CD4-positive, CD25-positive, alpha-beta regulatory T cell (primary cell): ENCODE data around the gene ZNF324. TPM values are rescaled to one million over a fixed set of nuclear protein-coding genes. Genes with fewer than 3 reads are reported as not detected.

Experiments used
- ATAC-seq, 2 donors: fragments of 150-1000 bp; cut with Tn5 transposase; one replicate each; pipeline ENCODE4 v1.10.0; 2021; ENCODE audit warnings: low read depth in 2 of 2, moderate number of reproducible peaks in 2 of 2, moderate library complexity in 1 of 2
- DNase-seq, 3 donors: peaks; one replicate each; pipeline versions ENCODE4 v3.0.0 to v3.0.0-alpha.2; 2012 to 2022; ENCODE audit warnings: mixed read lengths in 1 of 3
- H3K27ac ChIP-seq: one replicate; pipeline ENCODE4 v1.7.0; 2013; ENCODE audit warnings: mild to moderate bottlenecking, low read length; ENCODE audit not compliant: insufficient read depth, poor library complexity, severe bottlenecking
- H3K27me3 ChIP-seq: one replicate; pipeline ENCODE4 v1.7.0; 2013; ENCODE audit warnings: low read length; ENCODE audit not compliant: control insufficient read depth, insufficient read depth
- H3K36me3 ChIP-seq: one replicate; pipeline ENCODE4 v1.7.0; 2013; ENCODE audit warnings: mild to moderate bottlenecking, low read length, moderate library complexity; ENCODE audit not compliant: control insufficient read depth, insufficient read depth
- H3K4me1 ChIP-seq: 2 replicates; pipeline ENCODE4 v1.7.0; 2013; ENCODE audit warnings: mild to moderate bottlenecking, low read length; ENCODE audit not compliant: insufficient read depth, control insufficient read depth, poor library complexity, severe bottlenecking
- H3K4me3 ChIP-seq: one replicate; pipeline ENCODE4 v1.7.0; 2013; ENCODE audit warnings: low read depth, mild to moderate bottlenecking, low read length, moderate library complexity
- H3K9me3 ChIP-seq, 2 experiments: 1 replicate in 1 of 2; 2 replicates in 1 of 2; pipeline ENCODE4 v1.7.0; 2013; ENCODE audit warnings: low read length in 2 of 2, mild to moderate bottlenecking in 1 of 2, moderate library complexity in 1 of 2; ENCODE audit not compliant: control insufficient read depth in 2 of 2
- H3K27ac Mint-ChIP-seq, 3 donors: one replicate each; pipeline ENCODE4 v1.8.0; 2020 to 2022; ENCODE audit warnings: mild to moderate bottlenecking in 3 of 3, mixed read lengths in 3 of 3, moderate library complexity in 2 of 3
- H3K27me3 Mint-ChIP-seq: one replicate; pipeline ENCODE4 v1.8.0; 2022; ENCODE audit warnings: mild to moderate bottlenecking, mixed read lengths
- H3K36me3 Mint-ChIP-seq: one replicate; pipeline ENCODE4 v1.8.0; 2020; ENCODE audit warnings: mixed read lengths
- H3K4me1 Mint-ChIP-seq, 4 donors: one replicate each; pipeline ENCODE4 v1.8.0; 2020 to 2022; ENCODE audit warnings: mixed read lengths in 4 of 4, mild to moderate bottlenecking in 1 of 4
- H3K4me3 Mint-ChIP-seq, 4 donors: one replicate each; pipeline ENCODE4 v1.8.0; 2020 to 2022; ENCODE audit warnings: mild to moderate bottlenecking in 4 of 4, mixed read lengths in 4 of 4, moderate library complexity in 3 of 4
- H3K9me3 Mint-ChIP-seq, 7 donors: one replicate each; pipeline ENCODE4 v1.8.0; 2020 to 2022; ENCODE audit warnings: mixed read lengths in 7 of 7, mild to moderate bottlenecking in 3 of 7, moderate library complexity in 2 of 7
- polyA plus RNA-seq, 4 donors: library from polyadenylated mRNA; unstranded; fragments of 300-500 nt; fragmentation: Illumina TruSeq; gene quantifications; one replicate each; pipeline ENCODE4 v1.2.3, GENCODE V29; 2021
- total RNA-seq: library from RNA; stranded (reverse); gene quantifications from one replicate; pipeline ENCODE4 v1.2.3, GENCODE V29; 2022

ZNF324 gene
- total and polyA plus RNA-seq, 5 donors from 2014 or later, result 5.3 to 15.1 (median 10.6) TPM

DNA sequence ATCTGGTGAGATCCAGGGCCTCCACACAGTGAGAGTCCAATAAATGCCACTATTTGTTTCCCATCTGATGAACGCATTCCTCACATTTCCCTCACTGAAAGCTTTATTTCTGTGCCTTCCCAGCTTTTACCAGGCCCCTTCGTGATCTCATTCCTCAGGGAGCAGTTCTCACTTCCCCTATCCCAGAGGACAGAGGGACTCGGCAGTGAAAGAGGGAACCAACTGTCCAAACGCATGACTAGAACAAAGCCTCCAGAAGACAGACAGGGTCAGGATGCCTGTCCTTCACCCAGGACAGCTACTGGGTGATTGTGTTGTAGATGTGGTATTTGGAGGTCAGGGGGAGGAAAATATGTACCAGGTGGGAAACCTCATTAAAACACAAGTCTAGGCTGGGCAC lies 54.8 kb downstream of the ZNF324 start:
- DNase-seq (no peak), ATAC-seq (no peak)
- Histone ChIP-seq H3K4me3 (no peak overlapping the region), H3K27me3 (no peaks in the 10 kb centered on the region), H3K36me3 (peaks cover 4% of the 10 kb centered on the region), H3K4me1 (peaks cover 19% of the 10 kb centered on the region), H3K27ac (no peak overlapping the region), H3K9me3 (no peaks in the 10 kb centered on the region)
- Mint-ChIP-seq H3K9me3 (peaks cover 0 to 2% (median 0%) of the 10 kb centered on the region in 7 donors), H3K36me3 (no peaks in the 10 kb centered on the region), H3K4me1 (peaks cover 7 to 34% (median 20%) of the 10 kb centered on the region in 4 donors), H3K27ac (peak overlapping the region in 1 of 3 donors; percentile 67), H3K4me3 (peak overlapping the region in 2 of 4 donors; percentile 41), H3K27me3 (no peaks in the 10 kb centered on the region)

DNA sequence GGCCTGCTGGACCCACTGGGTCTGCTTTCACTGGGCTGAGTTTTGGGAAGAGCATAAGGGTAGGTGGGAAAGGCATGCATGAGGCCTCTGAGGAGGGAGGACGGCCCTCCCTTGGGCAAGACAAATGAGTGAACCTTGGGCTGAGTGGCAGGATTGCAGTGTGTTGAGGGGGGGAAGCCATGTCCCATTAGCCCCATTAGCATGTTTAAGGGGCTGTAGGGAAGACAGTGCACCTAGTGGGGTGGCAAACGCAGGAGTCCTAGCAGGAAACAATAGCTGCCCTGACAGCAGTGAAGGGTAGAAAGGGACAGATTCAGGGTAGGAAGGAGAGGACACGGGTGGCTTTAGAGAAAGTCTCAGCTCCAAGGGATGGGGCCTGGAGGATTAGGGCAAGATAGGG lies 55.8 kb downstream of the ZNF324 start:
- H3K27me3 Mint-ChIP-seq, result no peaks in the 10 kb centered on the region
- peak overlapping the region in 1 of 3 donors; percentile 13 for H3K27ac Mint-ChIP-seq
- Histone ChIP-seq H3K4me3 (no peak overlapping the region), H3K9me3 (no peaks in the 10 kb centered on the region), H3K27ac (no peak overlapping the region), H3K36me3 (no peaks in the 10 kb centered on the region), H3K4me1 (peaks cover 16% of the 10 kb centered on the region), H3K27me3 (no peaks in the 10 kb centered on the region)
- no peak for ATAC-seq
- peaks cover 7 to 31% (median 20%) of the 10 kb centered on the region in 4 donors for H3K4me1 Mint-ChIP-seq
- peak overlapping the region in 2 of 4 donors; percentile 19 to 64 for H3K4me3 Mint-ChIP-seq
- peaks cover 0 to 2% (median 0%) of the 10 kb centered on the region in 7 donors for H3K9me3 Mint-ChIP-seq
- no peaks in the 10 kb centered on the region for H3K36me3 Mint-ChIP-seq
- no peak for DNase-seq

Other genes starting within 250 kb of the ZNF324 start
- gene ZNF544, start 238.2 kb upstream of the ZNF324 start, total RNA-seq, result 11.6 TPM
- gene ZNF544, start 238.2 kb upstream of the ZNF324 start, polyA plus RNA-seq, result 10 to 100 TPM; 16.2 to 20.8 (median 19.2) TPM
- 6.7 TPM for gene ZNF8, start 188.1 kb upstream of the ZNF324 start, total RNA-seq
- gene ZNF8, start 188.1 kb upstream of the ZNF324 start, polyA plus RNA-seq, result under 1 TPM; 0.33 to 0.87 (median 0.61) TPM
- gene ERVK3-1, start 161.7 kb upstream of the ZNF324 start, total RNA-seq, result 117 TPM
- gene ERVK3-1, start 161.7 kb upstream of the ZNF324 start, polyA plus RNA-seq, result 10 to 100 TPM; 65.9 to 85.8 (median 77.4) TPM
- gene ZSCAN22, start 140.1 kb upstream of the ZNF324 start, total RNA-seq, result 2.1 TPM
- 1 to 10 TPM in 2 of 4 donors, under 1 TPM in 2; 0.31 to 2.6 (median 1.3) TPM for gene ZSCAN22, start 140.1 kb upstream of the ZNF324 start, polyA plus RNA-seq
- gene A1BG, start 113.6 kb upstream of the ZNF324 start, total RNA-seq, result 11.8 TPM
- 10 to 100 TPM; 32.0 to 53.7 (median 39.8) TPM for gene A1BG, start 113.6 kb upstream of the ZNF324 start, polyA plus RNA-seq
- 0.27 TPM for gene ZNF497, start 104.3 kb upstream of the ZNF324 start, total RNA-seq
- under 1 TPM; 0.34 to 0.79 (median 0.41) TPM for gene ZNF497, start 104.3 kb upstream of the ZNF324 start, polyA plus RNA-seq
- 1.1 TPM for gene ZNF837, start 86.0 kb upstream of the ZNF324 start, total RNA-seq
- gene ZNF837, start 86.0 kb upstream of the ZNF324 start, polyA plus RNA-seq, result 1 to 10 TPM; 2.5 to 7.7 (median 4.6) TPM
- gene RPS5, start 79.8 kb upstream of the ZNF324 start, total RNA-seq, result 747 TPM
- gene RPS5, start 79.8 kb upstream of the ZNF324 start, polyA plus RNA-seq, result 1,000 to 10,000 TPM in 3 of 4 donors, 100 to 1,000 TPM in 1; 916 to 1,786 (median 1,426) TPM
- gene RNF225, start 71.4 kb upstream of the ZNF324 start, total RNA-seq, result 0.39 TPM
- gene RNF225, start 71.4 kb upstream of the ZNF324 start, polyA plus RNA-seq, result not detected
- 1.7 TPM for gene ZNF584, start 58.4 kb upstream of the ZNF324 start, total RNA-seq
- 1 to 10 TPM; 5.4 to 8.8 (median 5.8) TPM for gene ZNF584, start 58.4 kb upstream of the ZNF324 start, polyA plus RNA-seq
- 1.2 TPM for gene ZNF132, start 26.9 kb upstream of the ZNF324 start, total RNA-seq
- gene ZNF132, start 26.9 kb upstream of the ZNF324 start, polyA plus RNA-seq, result 1 to 10 TPM in 1 of 4 donors, under 1 TPM in 3; 0.76 to 2.0 (median 0.96) TPM
- gene ZNF324B, start 15.5 kb upstream of the ZNF324 start, total RNA-seq, result 6.5 TPM
- gene ZNF324B, start 15.5 kb upstream of the ZNF324 start, polyA plus RNA-seq, result 1 to 10 TPM in 1 of 4 donors, under 1 TPM in 3; 0.81 to 1.4 (median 0.90) TPM
- gene ZNF446, start 9.3 kb downstream of the ZNF324 start, total RNA-seq, result 10.5 TPM
- 1 to 10 TPM; 1.7 to 5.2 (median 3.8) TPM for gene ZNF446, start 9.3 kb downstream of the ZNF324 start, polyA plus RNA-seq
- 5.5 TPM for gene SLC27A5, start 44.9 kb downstream of the ZNF324 start, total RNA-seq
- 10 to 100 TPM; 14.4 to 26.7 (median 20.4) TPM for gene SLC27A5, start 44.9 kb downstream of the ZNF324 start, polyA plus RNA-seq
- gene ZBTB45, start 52.7 kb downstream of the ZNF324 start, total RNA-seq, result 8.0 TPM
- 1 to 10 TPM; 4.2 to 5.7 (median 4.9) TPM for gene ZBTB45, start 52.7 kb downstream of the ZNF324 start, polyA plus RNA-seq
- 379 TPM for gene TRIM28, start 77.0 kb downstream of the ZNF324 start, total RNA-seq
- gene TRIM28, start 77.0 kb downstream of the ZNF324 start, polyA plus RNA-seq, result 10 to 100 TPM; 34.5 to 52.4 (median 44.0) TPM
- gene CHMP2A, start 88.0 kb downstream of the ZNF324 start, total RNA-seq, result 83.1 TPM
- 100 to 1,000 TPM; 210 to 273 (median 240) TPM for gene CHMP2A, start 88.0 kb downstream of the ZNF324 start, polyA plus RNA-seq
- 50.2 TPM for gene UBE2M, start 91.5 kb downstream of the ZNF324 start, total RNA-seq
- gene UBE2M, start 91.5 kb downstream of the ZNF324 start, polyA plus RNA-seq, result 10 to 100 TPM in 2 of 4 donors, 1 to 10 TPM in 2; 8.7 to 17.2 (median 12.9) TPM
- 15.6 TPM for gene MZF1, start 106.3 kb downstream of the ZNF324 start, total RNA-seq
- gene MZF1, start 106.3 kb downstream of the ZNF324 start, polyA plus RNA-seq, result 1 to 10 TPM; 7.4 to 8.9 (median 7.9) TPM